HG03103 (cell line): ENCODE results near the gene FAM89B.

Experiments
- ATAC-seq: cut with Tn5 transposase; IDR thresholded peaks from one replicate; pipeline ENCODE4 v1.9.1; 2021; ENCODE audit warnings: low read depth; ENCODE audit not compliant: unreplicated experiment

FAM89B gene

DNA sequence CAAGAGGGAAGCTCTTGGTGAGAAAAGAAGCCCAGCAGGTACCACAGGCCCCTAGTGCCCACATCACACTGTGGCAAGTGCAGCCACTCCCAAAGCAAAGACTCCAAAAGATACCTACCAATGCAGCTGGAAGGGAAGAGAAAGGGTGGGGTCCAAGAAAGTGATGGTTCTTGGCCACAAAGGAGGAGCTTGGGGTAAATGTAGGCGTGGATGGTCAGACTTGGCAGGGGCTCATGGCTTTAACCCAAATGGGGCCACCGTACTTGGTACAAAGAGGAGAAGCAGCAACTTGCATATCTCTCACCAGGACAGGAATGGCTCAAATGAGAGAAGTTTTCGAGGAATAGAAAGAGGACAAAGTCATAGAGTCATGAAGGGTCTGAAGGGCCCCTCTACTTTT lies 36.9 kb downstream of the FAM89B start:
- ATAC-seq, result no peak

GRCh38 chr11:65609665-65610064 lies 37.3 kb downstream of the FAM89B start:
- no peak for ATAC-seq

- no peak for ATAC-seq
These were observed 38.1 kb downstream of the FAM89B start for GRCh38 chr11:65610404-65610803.

DNA sequence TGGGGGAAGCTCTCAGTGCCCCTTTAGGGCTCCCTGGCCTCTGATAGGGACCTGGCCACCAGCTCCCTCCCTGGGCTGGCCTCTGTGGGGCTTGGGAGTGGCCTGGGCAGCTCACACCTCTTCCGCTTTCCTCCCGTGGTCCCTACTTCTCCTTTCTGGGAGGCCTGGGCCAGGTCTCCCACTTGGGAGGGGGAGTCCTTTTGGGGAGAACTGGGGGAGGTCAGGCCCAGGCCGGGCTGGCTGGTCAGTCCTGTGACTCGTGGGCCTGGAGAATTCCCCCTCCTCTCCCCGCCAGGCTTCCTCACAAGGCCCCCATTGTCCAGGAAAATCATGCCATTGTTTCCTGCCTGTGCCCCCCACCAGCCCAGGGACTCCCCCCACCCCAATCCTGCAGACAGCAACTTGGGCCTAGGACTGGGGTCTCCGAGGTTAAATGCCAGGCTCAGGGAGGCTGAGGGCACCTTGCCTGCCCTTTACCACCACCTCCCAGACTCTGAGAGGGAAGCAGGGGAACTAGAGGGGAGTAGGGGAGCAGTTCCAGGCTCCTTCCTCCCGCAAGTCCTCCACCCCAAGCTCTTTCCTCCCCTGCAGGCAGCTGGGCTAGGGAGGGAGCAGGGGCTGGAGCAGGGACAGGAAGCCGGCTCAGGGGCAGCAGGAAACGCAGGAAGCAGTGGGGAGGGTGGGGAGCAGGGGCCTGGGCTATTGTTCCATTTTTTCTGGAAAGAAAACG lies 38.9 kb downstream of the FAM89B start:
- ATAC-seq, result no peak

GRCh38 chr11:65611758-65612603 lies 39.6 kb downstream of the FAM89B start:
- no peak for ATAC-seq

- ATAC-seq, result no peak
These were observed 40.4 kb downstream of the FAM89B start for GRCh38 chr11:65612691-65613090.

GRCh38 chr11:65613091-65613928 lies 41.0 kb downstream of the FAM89B start:
- no peak for ATAC-seq

GRCh38 chr11:65615229-65615949 lies 43.1 kb downstream of the FAM89B start, which contains the start of gene PCNX3:
Gene PCNX3 (plus strand): TSS chr11:65615776. CDS start chr11:65616312, 536 bp downstream.
- ATAC-seq, result peak; percentile 75

DNA sequence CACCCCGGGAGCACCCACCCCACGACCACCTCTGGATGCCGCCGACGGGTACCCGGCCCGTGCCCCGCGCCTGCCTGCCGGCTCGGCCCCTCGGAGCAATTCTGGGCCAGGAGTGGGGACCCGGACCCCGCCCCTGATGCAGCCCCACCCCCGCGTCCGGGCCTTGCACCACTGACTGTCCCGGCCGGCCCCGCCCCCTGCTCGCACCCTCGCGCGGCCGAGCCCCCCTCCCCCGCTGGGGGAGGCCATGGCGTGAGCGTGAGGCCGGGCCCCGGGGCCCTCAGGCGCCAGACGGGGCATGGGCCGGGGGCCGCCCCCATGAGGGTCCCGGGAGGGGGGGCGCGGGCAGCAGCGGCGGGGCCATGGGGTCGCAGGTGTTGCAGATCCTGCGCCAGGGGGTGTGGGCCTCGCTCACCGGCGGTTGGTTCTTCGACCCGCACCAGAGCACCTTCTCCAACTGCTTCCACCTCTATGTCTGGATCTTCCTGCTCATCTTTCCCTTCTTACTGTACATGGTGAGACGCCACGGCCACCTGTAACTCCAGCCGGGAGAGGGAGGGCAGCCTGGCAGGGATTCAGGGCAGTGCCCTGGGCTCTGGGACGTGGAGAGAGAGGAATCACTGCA lies 43.7 kb downstream of the FAM89B start:
- peak; percentile 1 for ATAC-seq

DNA sequence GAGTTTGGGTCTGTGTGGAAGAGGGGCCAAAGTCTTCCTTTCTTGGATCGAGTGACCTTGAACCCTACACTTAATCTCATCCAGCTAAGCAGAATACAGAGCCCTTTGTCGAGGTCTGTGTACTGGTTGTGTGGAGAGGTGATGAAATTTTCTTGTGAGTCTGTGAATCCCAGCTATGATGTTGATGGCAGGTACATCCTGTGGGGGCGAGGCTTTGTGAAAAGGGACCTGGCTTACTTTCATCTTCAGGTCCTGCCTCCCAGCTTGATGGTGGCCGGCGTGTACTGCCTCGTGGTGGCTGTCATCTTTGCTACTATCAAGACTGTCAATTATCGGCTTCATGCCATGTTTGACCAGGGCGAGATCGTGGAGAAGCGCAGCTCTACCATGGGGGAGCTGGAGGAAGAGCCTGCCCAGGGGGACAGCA lies 44.2 kb downstream of the FAM89B start:
- no peak for ATAC-seq

DNA sequence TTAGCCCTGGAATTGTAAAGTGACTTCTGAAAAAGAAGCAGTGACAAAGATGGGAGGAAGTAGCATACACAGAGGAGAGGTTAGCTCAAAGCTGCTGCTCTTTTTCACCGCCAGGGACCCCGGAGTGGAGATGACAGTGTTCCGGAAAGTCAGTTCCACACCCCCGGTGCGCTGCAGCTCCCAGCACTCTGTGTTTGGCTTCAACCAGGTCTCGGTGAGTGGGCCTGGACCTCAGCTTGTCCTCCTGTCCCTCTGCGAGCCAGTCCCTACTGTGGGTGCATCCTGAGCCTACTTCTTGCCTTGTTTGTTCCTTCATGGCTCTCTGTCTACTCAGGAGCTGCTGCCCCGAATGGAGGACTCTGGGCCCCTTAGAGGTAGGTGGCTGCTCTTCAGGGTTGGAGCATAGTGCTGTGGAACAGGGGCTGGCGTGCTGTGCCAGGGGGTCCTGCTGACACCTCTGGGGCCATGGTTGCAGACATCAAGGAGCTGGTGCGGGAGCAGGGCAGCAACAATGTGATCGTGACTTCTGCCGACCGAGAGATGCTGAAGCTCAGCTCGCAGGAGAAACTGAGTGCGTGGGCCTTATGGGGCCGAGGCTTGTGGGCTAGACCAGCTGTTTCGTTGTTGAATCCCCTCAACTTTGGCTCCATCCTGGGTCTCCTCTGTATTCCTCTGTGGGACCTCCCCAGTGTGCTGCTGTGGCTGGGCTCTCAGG lies 45.0 kb downstream of the FAM89B start:
- ATAC-seq, result no peak

- ATAC-seq, result no peak
These were observed 45.8 kb downstream of the FAM89B start for GRCh38 chr11:65617990-65618751.

GRCh38 chr11:65618763-65619162 lies 46.4 kb downstream of the FAM89B start:
- no peak for ATAC-seq

DNA sequence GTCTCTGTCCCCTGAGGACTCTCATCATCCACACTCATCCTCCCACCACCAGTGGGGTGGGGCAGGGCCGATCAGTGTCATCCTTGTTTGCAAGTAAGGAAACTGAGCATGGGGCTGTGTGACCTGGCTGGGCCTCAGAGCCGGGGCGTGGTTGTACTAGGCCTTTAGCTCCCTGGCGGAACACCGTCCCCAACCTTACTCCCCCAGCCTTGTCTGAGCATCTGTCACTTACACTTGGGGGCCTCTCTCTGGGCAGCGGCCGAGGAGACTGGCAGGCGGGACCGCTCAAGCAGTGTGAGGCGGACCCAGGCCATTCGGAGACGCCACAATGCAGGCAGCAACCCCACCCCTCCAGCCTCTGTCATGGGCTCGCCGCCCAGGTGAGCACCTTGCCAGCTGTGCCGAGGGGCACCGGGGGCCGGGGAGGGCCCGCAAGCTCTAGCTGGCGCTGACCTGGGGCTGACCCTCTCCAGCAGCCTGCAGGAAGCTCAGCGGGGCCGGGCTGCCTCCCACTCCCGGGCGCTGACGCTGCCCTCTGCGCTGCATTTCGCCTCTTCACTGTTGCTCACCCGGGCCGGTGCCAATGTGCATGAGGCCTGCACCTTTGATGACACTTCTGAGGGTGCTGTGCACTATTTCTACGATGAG lies 47.1 kb downstream of the FAM89B start:
- no peak for ATAC-seq

GRCh38 chr11:65620666-65621065 lies 48.3 kb downstream of the FAM89B start:
- no peak for ATAC-seq

DNA sequence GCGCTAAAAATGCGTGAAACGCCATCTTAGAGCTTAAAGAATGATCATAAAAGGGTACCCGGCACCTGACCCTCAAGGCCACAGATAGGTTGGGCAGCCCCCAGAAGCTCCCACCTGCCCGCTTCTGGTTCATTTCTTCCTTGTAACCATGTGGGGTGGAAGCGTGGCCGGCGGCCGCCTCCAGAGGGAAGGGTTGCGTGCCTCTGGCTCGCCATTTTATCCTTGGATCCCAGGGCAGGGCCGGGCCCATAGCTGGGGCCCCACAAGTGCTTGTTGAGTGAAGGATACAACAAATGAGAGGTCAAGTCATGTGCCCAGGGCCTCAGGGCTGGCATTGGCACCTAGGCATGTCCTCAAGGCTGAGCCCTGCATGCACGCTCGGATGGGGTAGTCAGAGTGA lies 49.1 kb downstream of the FAM89B start:
- no peak for ATAC-seq

- no peak for ATAC-seq
These were observed 49.7 kb downstream of the FAM89B start for GRCh38 chr11:65622011-65622410.

- ATAC-seq, result no peak
These were observed 50.8 kb downstream of the FAM89B start for GRCh38 chr11:65623177-65623576.
